Fibroblast of the aortic adventitia (primary cell): ENCODE measurements around the gene MKRN1. TPM values are rescaled to one million over a fixed set of nuclear protein-coding genes. Genes with fewer than 3 reads are reported as not detected.
"Not testable (repeated sequence)": the region's sequence is repeated elsewhere in the genome, so short reads cannot be mapped to it uniquely, and the experiment has no call there.

ENCODE experiments used
- DNase-seq: peaks from one replicate; pipeline ENCODE4 v3.0.0-alpha.2; 2010; ENCODE audit warnings: low read depth
- H3K4me3 ChIP-seq: 2 replicates; pipeline ENCODE4 v1.5.1; 2011; ENCODE audit warnings: low read depth, mild to moderate bottlenecking, control low read depth, low read length, moderate library complexity
- total RNA-seq: library from RNA; depleted of rRNA; stranded (reverse); fragments of >200 nt; gene quantifications from 2 replicates; pipeline ENCODE4 v1.2.3, GENCODE V29; 2012; ENCODE audit warnings: low replicate concordance
- TF ChIP-seq, protein P1 (sequence below): IDR thresholded peaks from 2 replicates; pipeline ENCODE4 v1.5.1; 2011; ENCODE audit warnings: mild to moderate bottlenecking, low read length, control low read depth, inconsistent platforms; ENCODE audit not compliant: insufficient read depth

Gene MKRN1
- total RNA-seq, 1 donor = 52.6 TPM

DNA sequence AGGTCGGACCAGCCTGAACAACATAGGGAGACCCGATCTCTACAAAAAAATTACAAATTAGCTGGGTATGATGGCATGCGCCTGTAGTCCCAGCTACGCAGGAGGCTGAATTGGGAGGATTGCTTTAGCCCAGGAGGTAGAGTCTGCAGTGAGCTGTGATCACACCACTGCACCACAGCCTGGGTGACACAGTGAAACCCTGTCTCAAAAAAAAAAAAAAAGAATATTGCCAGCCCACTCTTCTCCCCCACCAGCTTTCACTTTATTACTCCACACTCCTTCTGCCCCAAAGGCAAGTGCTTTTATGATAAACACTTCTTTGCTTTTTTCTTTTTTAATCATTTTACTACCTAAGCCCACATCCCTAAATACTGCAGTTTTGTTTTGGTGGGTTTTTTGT, 60.7 kb downstream of the MKRN1 start:
- DNase-seq = no peak
- TF ChIP-seq, protein P1, sequence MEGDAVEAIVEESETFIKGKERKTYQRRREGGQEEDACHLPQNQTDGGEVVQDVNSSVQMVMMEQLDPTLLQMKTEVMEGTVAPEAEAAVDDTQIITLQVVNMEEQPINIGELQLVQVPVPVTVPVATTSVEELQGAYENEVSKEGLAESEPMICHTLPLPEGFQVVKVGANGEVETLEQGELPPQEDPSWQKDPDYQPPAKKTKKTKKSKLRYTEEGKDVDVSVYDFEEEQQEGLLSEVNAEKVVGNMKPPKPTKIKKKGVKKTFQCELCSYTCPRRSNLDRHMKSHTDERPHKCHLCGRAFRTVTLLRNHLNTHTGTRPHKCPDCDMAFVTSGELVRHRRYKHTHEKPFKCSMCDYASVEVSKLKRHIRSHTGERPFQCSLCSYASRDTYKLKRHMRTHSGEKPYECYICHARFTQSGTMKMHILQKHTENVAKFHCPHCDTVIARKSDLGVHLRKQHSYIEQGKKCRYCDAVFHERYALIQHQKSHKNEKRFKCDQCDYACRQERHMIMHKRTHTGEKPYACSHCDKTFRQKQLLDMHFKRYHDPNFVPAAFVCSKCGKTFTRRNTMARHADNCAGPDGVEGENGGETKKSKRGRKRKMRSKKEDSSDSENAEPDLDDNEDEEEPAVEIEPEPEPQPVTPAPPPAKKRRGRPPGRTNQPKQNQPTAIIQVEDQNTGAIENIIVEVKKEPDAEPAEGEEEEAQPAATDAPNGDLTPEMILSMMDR = no peak
- no peak overlapping the region for H3K4me3 ChIP-seq

DNA sequence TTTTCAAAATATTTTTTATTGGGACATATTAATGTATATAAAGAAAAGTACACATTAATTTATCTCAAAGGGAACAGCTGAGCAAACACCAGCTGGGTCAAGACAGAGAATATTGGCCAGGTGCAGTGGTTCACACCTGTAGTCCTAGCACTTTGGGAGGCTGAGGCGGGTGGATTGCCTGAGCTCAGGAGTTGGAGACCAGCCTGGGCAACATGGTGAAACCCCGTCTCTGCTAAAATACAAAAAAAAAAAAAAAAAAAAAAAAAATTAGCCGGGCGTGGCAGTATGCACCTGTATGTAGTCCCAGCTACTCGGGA, 61.2 kb downstream of the MKRN1 start:
- not testable (repeated sequence) for DNase-seq, H3K4me3 ChIP-seq

DNA sequence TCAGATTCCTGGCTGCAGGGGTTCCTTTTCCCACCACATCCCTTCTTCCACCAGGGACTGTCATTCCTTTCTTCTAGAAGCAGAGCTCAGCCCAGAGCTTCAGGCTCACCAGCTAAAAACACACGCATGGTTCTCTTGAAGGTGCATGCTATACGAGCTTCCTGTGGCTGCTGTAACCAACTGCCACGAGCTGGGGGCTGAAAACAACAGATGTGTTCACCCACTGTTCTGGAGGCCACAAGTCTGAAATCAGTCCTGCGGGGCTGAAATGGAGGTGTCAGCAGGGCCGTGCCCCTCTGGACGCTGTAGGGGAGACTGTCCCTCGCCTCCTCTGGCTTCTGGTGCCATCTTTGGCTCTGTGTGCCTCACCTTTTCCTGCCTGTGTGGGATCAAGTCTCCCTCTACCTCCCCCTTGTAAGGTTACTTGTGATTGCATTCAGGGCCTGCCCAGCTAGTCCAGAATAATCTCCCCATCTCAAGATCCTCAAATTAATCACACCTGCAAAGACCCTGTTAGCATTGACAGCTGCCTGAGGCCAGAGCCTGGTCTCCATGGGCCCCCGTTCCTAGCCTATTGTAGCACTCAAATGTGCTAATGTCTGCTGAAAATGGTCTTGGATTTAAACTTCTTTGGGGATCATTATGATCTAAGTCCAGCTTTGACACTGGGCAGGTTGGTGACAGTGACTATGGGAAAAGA, 61.7 kb downstream of the MKRN1 start:
- DNase-seq = no peak
- TF ChIP-seq, protein P1 = no peak
- H3K4me3 ChIP-seq = no peak overlapping the region

DNA sequence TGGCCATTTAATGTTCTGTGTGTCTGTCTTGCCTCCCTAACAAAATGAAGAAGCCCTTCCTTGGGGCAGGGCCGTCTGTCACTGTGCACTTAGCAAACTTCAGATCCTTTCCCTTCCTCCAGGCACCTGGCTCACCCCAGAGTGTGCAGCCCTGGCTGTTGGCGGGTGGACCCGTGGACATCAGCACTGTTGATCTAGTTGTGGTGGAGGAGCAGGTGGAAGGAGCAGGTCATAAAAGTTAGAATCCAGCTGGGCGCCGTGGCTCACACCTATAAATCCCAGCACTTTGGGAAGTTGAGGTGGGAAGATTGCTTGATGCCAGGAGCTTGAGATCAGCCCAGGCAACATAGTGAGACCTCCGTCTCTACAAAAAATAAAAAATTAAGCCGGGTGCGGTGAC, 62.7 kb downstream of the MKRN1 start:
- TF ChIP-seq, protein P1 = no peak
- no peak for DNase-seq
- H3K4me3 ChIP-seq = no peak overlapping the region

DNA sequence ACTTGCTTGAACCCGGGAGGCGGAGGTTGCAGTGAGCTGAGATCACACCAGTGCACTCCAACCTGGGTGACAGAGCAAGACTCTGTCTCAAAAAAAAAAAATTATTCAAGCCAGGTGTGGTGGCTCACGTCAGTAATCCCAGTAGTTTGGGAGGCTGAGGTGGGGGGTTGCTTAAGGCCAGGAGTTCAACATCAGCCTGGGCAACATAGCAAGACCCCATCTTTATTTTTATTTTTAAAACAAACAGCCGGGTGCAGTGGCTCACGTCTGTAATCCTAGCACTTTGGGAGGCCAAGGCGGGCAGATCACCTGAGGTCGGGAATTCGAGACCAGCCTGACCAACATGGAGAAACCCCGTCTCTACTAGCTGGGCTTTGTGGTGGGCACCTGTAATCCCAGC, 63.5 kb downstream of the MKRN1 start:
- not testable (repeated sequence) for H3K4me3 ChIP-seq, DNase-seq

DNA sequence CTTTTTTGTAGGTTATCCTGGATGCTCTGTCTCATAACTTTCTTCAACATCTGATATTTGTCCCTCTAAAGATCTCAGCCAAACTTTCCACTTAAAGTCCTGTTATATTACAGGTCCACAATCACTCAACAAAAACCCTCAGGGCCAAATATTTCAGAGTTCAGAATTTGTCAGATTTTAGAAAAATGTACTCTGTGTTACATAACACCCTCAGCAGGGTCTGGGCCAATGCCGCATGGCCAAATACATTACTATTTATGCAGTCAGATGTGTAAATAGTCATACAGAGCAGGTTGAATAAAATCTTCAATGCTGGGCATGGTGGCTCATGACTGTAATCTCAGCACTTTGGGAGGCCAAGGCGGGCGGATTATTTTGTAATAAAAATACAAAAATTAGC, 63.9 kb downstream of the MKRN1 start:
- no peak overlapping the region for H3K4me3 ChIP-seq
- no peak for DNase-seq
- TF ChIP-seq, protein P1 = no peak

DNA sequence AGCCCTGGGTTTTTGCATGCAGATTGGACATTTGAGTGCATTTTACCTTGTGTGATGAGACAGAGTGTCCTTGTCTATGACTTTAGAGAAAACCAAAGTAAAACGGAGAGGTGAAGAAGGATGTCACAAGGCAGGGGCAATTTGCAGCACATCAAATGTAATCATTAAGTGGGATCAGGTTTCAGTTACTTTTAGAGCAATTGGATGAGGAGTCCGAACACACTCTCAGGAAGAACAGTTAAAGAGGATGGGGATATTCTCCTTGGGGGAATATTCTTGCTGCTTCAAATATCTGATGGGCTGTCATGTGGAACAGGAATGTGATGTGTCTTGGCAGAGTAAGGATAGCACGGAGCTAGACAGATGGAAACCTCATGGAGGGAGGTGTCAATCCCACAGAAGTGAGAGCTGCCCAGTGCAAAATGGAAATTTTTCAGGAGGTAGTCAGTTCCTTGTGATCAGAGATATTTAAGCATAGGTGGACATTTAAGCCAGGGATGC, 74.7 kb downstream of the MKRN1 start:
- H3K4me3 ChIP-seq = no peak overlapping the region
- no peak for DNase-seq
- TF ChIP-seq, protein P1 = no peak

DNA sequence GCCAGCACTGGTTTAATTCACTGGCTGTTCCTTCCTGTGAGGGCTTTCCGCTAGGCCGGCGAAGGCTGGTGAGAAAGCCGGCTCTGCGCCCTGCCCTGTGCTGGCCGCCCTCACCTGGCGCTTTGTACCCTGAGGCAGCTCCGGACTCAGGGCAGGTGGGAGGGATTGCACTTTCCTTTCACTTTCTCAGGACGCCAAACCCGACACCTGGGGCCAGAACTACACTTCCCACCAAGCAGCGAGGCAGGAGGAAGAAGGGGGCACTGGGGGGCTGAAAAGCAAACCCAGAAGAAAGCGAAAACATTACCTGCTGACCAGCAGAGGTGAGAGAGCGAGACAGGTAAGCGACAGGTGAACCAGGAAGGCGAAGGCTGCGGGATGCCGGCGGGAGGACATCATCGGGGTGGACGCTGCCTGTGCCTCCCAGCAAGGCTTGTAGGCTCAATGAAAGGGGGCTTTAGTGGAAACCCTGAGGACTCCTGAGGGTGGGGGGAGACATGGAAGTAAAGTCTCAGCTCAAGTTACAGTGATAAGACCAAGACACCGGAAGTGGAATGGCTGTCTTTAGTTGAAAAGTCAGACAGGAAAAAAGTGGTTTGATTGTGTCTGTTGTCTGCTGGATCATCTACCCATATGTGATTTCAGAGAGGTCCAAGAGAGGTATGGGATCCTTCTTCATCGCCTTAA, 75.3 kb downstream of the MKRN1 start, which contains the start of gene RAB19:
TSS of gene RAB19 (plus strand) at position 181 of the 687 bp plus-strand sequence. CDS start 3,589 bp downstream, outside the sequence.
- DNase-seq = no peak
- TF ChIP-seq, protein P1 = no peak
- peak within 1 kb of the TSS; percentile 13 for H3K4me3 ChIP-seq
